PC-3 (cell line): ENCODE results near the gene ERN2. TPM values are rescaled to one million over a fixed set of nuclear protein-coding genes. Genes with fewer than 3 reads are reported as not detected.

Experiments used
- ATAC-seq: fragments of 200-7000 bp; cut with Tn5 transposase; 2 replicates; pipeline ENCODE4 v1.9.1; 2020; ENCODE audit warnings: mild to moderate bottlenecking, moderate library complexity
- BruUV-seq: library from RNA; stranded (reverse); fragments of 400-500 nt; replicated peaks from 2 replicates; lab custom pipeline; 2021; lab: Mats Ljungman, UMichigan
- CTCF ChIA-PET: fragments of 300-600 bp; sonication (Branson Sonifier 250); formaldehyde crosslinking; loops from one replicate; lab custom pipeline; 2022; ENCODE audit warnings: antibody characterized with exemption; lab: Charles Lee
- POLR2A ChIA-PET: fragments of 300-600 bp; sonication (Branson Sonifier 250); formaldehyde crosslinking; loops from one replicate; lab custom pipeline; 2022; ENCODE audit warnings: antibody characterized with exemption; ENCODE audit not compliant: unreplicated experiment; lab: Charles Lee
- DNase-seq: peaks from one replicate; pipeline ENCODE4 v3.0.0-alpha.2; 2015
- H2AFZ ChIP-seq: fragments of 300-600 bp; sonication (generic); 2 replicates; pipeline ENCODE4 v1.6.0; 2016; ENCODE audit warnings: antibody characterized with exemption, low read length
- H3F3A ChIP-seq: fragments of 300-600 bp; sonication (generic); one replicate; pipeline ENCODE4 v1.6.0; 2017; ENCODE audit warnings: antibody characterized with exemption, low read length, control low read depth, mild to moderate bottlenecking; ENCODE audit not compliant: unreplicated experiment
- H3K27ac ChIP-seq: fragments of 300-600 bp; sonication (generic); 2 replicates; pipeline ENCODE4 v1.5.1; 2016; ENCODE audit warnings: mild to moderate bottlenecking, low read length
- H3K27me3 ChIP-seq: fragments of 300-600 bp; sonication (generic); 2 replicates; pipeline ENCODE4 v1.6.1; 2016; ENCODE audit warnings: low read length, mixed read lengths
- H3K36me3 ChIP-seq: fragments of 300-600 bp; sonication (generic); 2 replicates; pipeline ENCODE4 v1.6.1; 2016; ENCODE audit warnings: low read depth, mixed run types, low read length, mixed read lengths
- H3K4me1 ChIP-seq: fragments of 300-600 bp; sonication (generic); 2 replicates; pipeline ENCODE4 v1.5.1; 2016; ENCODE audit warnings: low read length; ENCODE audit not compliant: insufficient read depth
- H3K4me2 ChIP-seq: fragments of 300-600 bp; sonication (generic); 2 replicates; pipeline ENCODE4 v1.6.0; 2016; ENCODE audit warnings: low read length
- H3K4me3 ChIP-seq: fragments of 300-600 bp; sonication (generic); 2 replicates; pipeline ENCODE4 v1.5.1; 2016; ENCODE audit warnings: mild to moderate bottlenecking, low read length, mixed read lengths
- H3K79me2 ChIP-seq: fragments of 300-600 bp; sonication (generic); 2 replicates; pipeline ENCODE4 v1.6.1; 2017; ENCODE audit warnings: low read length, mixed read lengths
- H3K9ac ChIP-seq: fragments of 300-600 bp; sonication (generic); 2 replicates; pipeline ENCODE4 v1.6.0; 2016; ENCODE audit warnings: mild to moderate bottlenecking, low read length
- H3K9me2 ChIP-seq: fragments of 300-600 bp; sonication (generic); replicated peaks from 2 replicates; pipeline ENCODE4 v1.6.1; 2016; ENCODE audit warnings: mixed run types, low read length, mixed read lengths
- H3K9me3 ChIP-seq: fragments of 300-600 bp; sonication (generic); 2 replicates; pipeline ENCODE4 v1.6.1; 2016; ENCODE audit warnings: low read length, mixed read lengths
- H4K20me1 ChIP-seq: fragments of 300-600 bp; sonication (generic); 2 replicates; pipeline ENCODE4 v1.6.1; 2016; ENCODE audit warnings: low read length, mixed read lengths
- EZH2 ChIP-seq: fragments of 300-600 bp; sonication (generic); IDR thresholded peaks from one replicate; pipeline ENCODE4 v1.6.1; 2017; ENCODE audit warnings: antibody characterized with exemption, mild to moderate bottlenecking, low read length; ENCODE audit not compliant: unreplicated experiment
- EZH2phosphoT487 ChIP-seq: fragments of 300-600 bp; sonication (generic); IDR thresholded peaks from 2 replicates; pipeline ENCODE4 v1.6.1; 2018; ENCODE audit warnings: mild to moderate bottlenecking, antibody characterized with exemption, low read length, borderline replicate concordance
- intact Hi-C: fragments of 100-400 bp; cut with micrococcal nuclease; formaldehyde crosslinking; loops from 2 replicates; pipeline ENCODE4 v1.9.0; 2023
- total RNA-seq: library from RNA; depleted of rRNA; stranded (reverse); fragments of >200 nt; gene quantifications from 2 replicates; pipeline ENCODE4 v1.2.3, GENCODE V29; 2014
- TF ChIP-seq, protein P1 (sequence below): fragments of 300-600 bp; sonication (generic); conservative IDR thresholded peaks from 2 replicates; pipeline ENCODE4 v1.5.1; 2017; ENCODE audit warnings: antibody characterized with exemption, low read depth, mild to moderate bottlenecking, low read length

ERN2 gene
- total RNA-seq, 1 experiment from 2014 or later, result not detected

DNA sequence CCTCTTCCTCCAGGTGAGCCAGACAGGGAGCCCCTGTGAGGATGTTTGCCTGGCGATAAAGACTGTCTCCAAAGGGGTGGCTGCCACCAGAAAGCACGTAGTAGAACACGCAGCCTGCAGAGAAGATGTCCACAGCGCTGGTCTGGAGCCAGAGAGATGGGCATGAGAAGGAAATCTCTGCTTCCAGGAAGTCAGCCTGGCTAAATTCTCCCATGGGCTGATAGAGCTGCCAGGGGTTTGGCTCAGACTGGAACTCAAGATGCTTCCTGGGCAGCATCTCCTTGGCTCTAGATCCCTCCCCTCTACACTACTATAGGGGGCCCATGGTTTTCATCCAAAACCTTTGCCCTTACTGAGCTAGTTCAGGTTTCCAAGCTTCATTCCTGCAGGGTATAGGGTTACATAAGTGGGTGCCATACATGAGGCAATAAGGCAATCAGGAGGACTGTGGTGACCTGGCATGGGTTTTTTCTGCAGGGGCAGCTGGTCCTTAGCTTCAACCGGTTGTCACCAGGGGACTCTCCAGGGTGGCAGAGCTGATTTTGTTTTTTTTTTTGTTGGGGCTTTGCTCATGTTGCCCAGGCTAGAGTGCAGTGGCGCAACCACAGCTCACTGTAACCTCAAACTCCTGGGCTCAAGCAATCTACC lies 20.7 kb downstream of the ERN2 start:
- Histone ChIP-seq H3K9me3 (no peaks in the 10 kb centered on the region), H3K4me3 (no peak overlapping the region), H2AFZ (no peak overlapping the region), H3K9ac (no peak overlapping the region), H3K4me1 (no peaks in the 10 kb centered on the region), H4K20me1 (no peaks in the 10 kb centered on the region), H3F3A (no peaks in the 10 kb centered on the region), H3K4me2 (no peak overlapping the region), H3K27me3 (no peaks in the 10 kb centered on the region), H3K9me2 (no peaks in the 10 kb centered on the region), H3K36me3 (peaks cover 18% of the 10 kb centered on the region), H3K79me2 (no peaks in the 10 kb centered on the region), H3K27ac (no peak overlapping the region)
- ChIA-PET CTCF (no interaction called here), POLR2A (no interaction called here)
- TF ChIP-seq, protein P1, sequence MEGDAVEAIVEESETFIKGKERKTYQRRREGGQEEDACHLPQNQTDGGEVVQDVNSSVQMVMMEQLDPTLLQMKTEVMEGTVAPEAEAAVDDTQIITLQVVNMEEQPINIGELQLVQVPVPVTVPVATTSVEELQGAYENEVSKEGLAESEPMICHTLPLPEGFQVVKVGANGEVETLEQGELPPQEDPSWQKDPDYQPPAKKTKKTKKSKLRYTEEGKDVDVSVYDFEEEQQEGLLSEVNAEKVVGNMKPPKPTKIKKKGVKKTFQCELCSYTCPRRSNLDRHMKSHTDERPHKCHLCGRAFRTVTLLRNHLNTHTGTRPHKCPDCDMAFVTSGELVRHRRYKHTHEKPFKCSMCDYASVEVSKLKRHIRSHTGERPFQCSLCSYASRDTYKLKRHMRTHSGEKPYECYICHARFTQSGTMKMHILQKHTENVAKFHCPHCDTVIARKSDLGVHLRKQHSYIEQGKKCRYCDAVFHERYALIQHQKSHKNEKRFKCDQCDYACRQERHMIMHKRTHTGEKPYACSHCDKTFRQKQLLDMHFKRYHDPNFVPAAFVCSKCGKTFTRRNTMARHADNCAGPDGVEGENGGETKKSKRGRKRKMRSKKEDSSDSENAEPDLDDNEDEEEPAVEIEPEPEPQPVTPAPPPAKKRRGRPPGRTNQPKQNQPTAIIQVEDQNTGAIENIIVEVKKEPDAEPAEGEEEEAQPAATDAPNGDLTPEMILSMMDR, result no peak
- no peak for TF ChIP-seq EZH2phosphoT487
- no peak for TF ChIP-seq EZH2
- DNase-seq, result no peak
- intact Hi-C loops, result no loop called here
- no TSS peak for BruUV-seq
- ATAC-seq, result no peak

- ChIA-PET POLR2A (no interaction called here), CTCF (no interaction called here)
- no peaks in the 10 kb centered on the region for H4K20me1 ChIP-seq
- no peaks in the 10 kb centered on the region for H3K27me3 ChIP-seq
- no TSS peak for BruUV-seq
- peaks cover 25% of the 10 kb centered on the region for H3K36me3 ChIP-seq
- no peaks in the 10 kb centered on the region for H3K9me3 ChIP-seq
- H3K9me2 ChIP-seq, result no peaks in the 10 kb centered on the region
- ATAC-seq (peak; percentile 37; the same call in 1 of the 2 replicates), DNase-seq (peak; percentile 38)
- intact Hi-C loops, result no loop called here
- no peak overlapping the region for H3K4me3 ChIP-seq
- H3K9ac ChIP-seq, result no peak overlapping the region
- no peak overlapping the region for H3K27ac ChIP-seq
- no peak overlapping the region for H2AFZ ChIP-seq
- no peak for TF ChIP-seq EZH2
- no peak for TF ChIP-seq EZH2phosphoT487
- TF ChIP-seq, protein P1, result no peak
- no peaks in the 10 kb centered on the region for H3K79me2 ChIP-seq
- H3K4me2 ChIP-seq, result no peak overlapping the region
- no peaks in the 10 kb centered on the region for H3F3A ChIP-seq
- no peaks in the 10 kb centered on the region for H3K4me1 ChIP-seq
Observed at GRCh38 chr16:23691483-23692189, 21.4 kb downstream of the ERN2 start.
